Right lobe of liver (tissue), 6 donors: Measurements from ENCODE around the gene KRT8. TPM values are rescaled to one million over a fixed set of nuclear protein-coding genes. Genes with fewer than 3 reads are reported as not detected.

Experiments
- ATAC-seq, 4 donors: fragments of 200-7000 bp; cut with Tn5 transposase; one replicate each; pipeline ENCODE4 v1.9.1; 2020; ENCODE audit warnings: mild to moderate bottlenecking in 4 of 4, moderate library complexity in 4 of 4
- DNase-seq, 3 donors: peaks; one replicate each; pipeline ENCODE4 v3.0.0-alpha.2; 2020
- H3K27ac ChIP-seq, 3 donors: fragments of 200-600 bp; one replicate each; pipeline ENCODE4 v1.8.0; 2022
- H3K27me3 ChIP-seq, 2 donors: fragments of 200-600 bp; one replicate each; pipeline ENCODE4 v1.8.0; 2022
- H3K36me3 ChIP-seq, 4 donors: fragments of 200-600 bp; sonication (generic) in 1 of 4; one replicate each; pipeline versions ENCODE4 v1.5.1 to v1.8.0; 2017 to 2022; ENCODE audit warnings: control low read depth in 1 of 4
- H3K4me1 ChIP-seq, 4 donors: fragments of 200-600 bp; sonication (generic) in 1 of 4; one replicate each; pipeline versions ENCODE4 v1.5.1 to v1.8.0; 2017 to 2022; ENCODE audit warnings: control low read depth in 1 of 4
- H3K4me3 ChIP-seq, 3 donors: fragments of 200-600 bp; one replicate each; pipeline ENCODE4 v1.8.0; 2022
- H3K9me3 ChIP-seq, 4 donors: fragments of 200-600 bp; sonication (generic) in 1 of 4; one replicate each; pipeline versions ENCODE4 v1.5.1 to v1.8.0; 2017 to 2022; ENCODE audit warnings: control low read depth in 1 of 4
- CTCF ChIP-seq, 4 donors: fragments of 200-600 bp in 3 of 4; fragments of 450-650 bp in 1 of 4; IDR thresholded peaks; one replicate each; pipeline versions ENCODE4 v1.5.1 to v1.8.0; 2016 to 2022; ENCODE audit warnings: antibody characterized with exemption in 4 of 4, mild to moderate bottlenecking in 2 of 4
- POLR2A ChIP-seq: fragments of 450-650 bp; IDR thresholded peaks from one replicate; pipeline ENCODE4 v1.6.1; 2017; ENCODE audit warnings: antibody characterized with exemption, mild to moderate bottlenecking
- WGBS: methylation state at CpG from one replicate; pipeline ENCODE4 v1.1.6; 2018; ENCODE audit warnings: low coverage, low lambda C conversion rate; ENCODE audit not compliant: insufficient coverage; ENCODE audit errors: missing lambda C conversion rate; 5-methylcytosine and 5-hydroxymethylcytosine counted together
- intact Hi-C, 2 donors: fragments of 100-400 bp; cut with DNase I; formaldehyde crosslinking; loops; one replicate each; pipeline versions ENCODE4 v1.11.2 to v1.14.1; 2022
- total RNA-seq, 6 experiments: library from RNA; depleted of rRNA in 2 of 6; stranded (reverse); fragments of >200 nt in 2 of 6; fragmentation: NEBNext Ultra II Directional in 3 of 6; extraction: Animal tissue kit (Norgen Biotek cat#: 25700) in 3 of 6; gene quantifications; one replicate each; pipeline versions ENCODE4 v1.1.0 to v1.2.4, GENCODE V29; 2016 to 2023
- donor health status: DM: no; HTN: yes; CAD: no.
- donor health status: DM: no; HTN: no; CAD: no.
- donor health status: DM: no; HTN: no; CAD: no.
- donor health status: DM: no; HTN: yes; CAD: no.
- donor health status: DM: no; HTN: yes; CAD: no.

The KRT8 gene
- total RNA-seq, 6 experiments from 2014 or later: 149 to 1,003 (median 436) TPM

- ATAC-seq: no peak
- Histone ChIP-seq H3K27me3 (no peaks in the 10 kb centered on the region), H3K36me3 (no peaks in the 10 kb centered on the region), H3K4me1 (peaks cover 0 to 8% (median 0%) of the 10 kb centered on the region in 4 donors), H3K4me3 (no peak overlapping the region), H3K9me3 (no peaks in the 10 kb centered on the region), H3K27ac (no peak overlapping the region)
- WGBS: 79% methylated on average over 12 of the region's 17 CpGs
- no peak for TF ChIP-seq POLR2A
- no peak for TF ChIP-seq CTCF (IDR thresholded peaks at IDR 0.05)
- DNase-seq: no peak
- intact Hi-C loops: loop anchor here (2.0 to 10.0 kb wide), 6 partner anchors 291 to 726 kb away; partner anchors contain the start of gene KRT85 (in 1 of the 2)
These were observed 26.1 kb downstream of the KRT8 start for GRCh38 chr12:52878507-52879393.

- DNase-seq (no peak), ATAC-seq (no peak)
- TF ChIP-seq POLR2A: no peak
- H3K4me3 ChIP-seq: no peak overlapping the region
- peaks cover 0 to 8% (median 0%) of the 10 kb centered on the region in 4 donors for H3K4me1 ChIP-seq
- H3K27ac ChIP-seq: no peak overlapping the region
- 67% methylated on average over 2 of the region's 3 CpGs for WGBS
- no peaks in the 10 kb centered on the region for H3K9me3 ChIP-seq
- H3K36me3 ChIP-seq: no peaks in the 10 kb centered on the region
- intact Hi-C loops: loop anchor here (5.0 to 10.0 kb wide), 5 partner anchors 290 to 725 kb away; partner anchors contain the start of gene KRT85 (in 1 of the 2)
- no peaks in the 10 kb centered on the region for H3K27me3 ChIP-seq
These were observed 27.6 kb downstream of the KRT8 start for GRCh38 chr12:52877242-52877641.

- peaks cover 0 to 8% (median 0%) of the 10 kb centered on the region in 4 donors for H3K4me1 ChIP-seq
These were observed 28.5 kb downstream of the KRT8 start for GRCh38 chr12:52876372-52876771.

GRCh38 chr12:52874573-52875435, 30.1 kb downstream of the KRT8 start:
- no peak for ATAC-seq
- TF ChIP-seq POLR2A (no peak), CTCF (IDR thresholded peaks at IDR 0.05) (no peak)
- intact Hi-C loops: loop anchor here (5.0 to 10.0 kb wide), 5 partner anchors 288 to 723 kb away; partner anchors contain the start of gene KRT85 (in 1 of the 2)
- peak overlapping the region in 1 of 3 donors; percentile 21 for H3K27ac ChIP-seq
- no peaks in the 10 kb centered on the region for H3K36me3 ChIP-seq
- no peaks in the 10 kb centered on the region for H3K9me3 ChIP-seq
- DNase-seq: no peak
- H3K27me3 ChIP-seq: no peaks in the 10 kb centered on the region
- WGBS: 70% methylated on average over 2 of the region's 10 CpGs
- peaks cover 0 to 6% (median 0%) of the 10 kb centered on the region in 4 donors for H3K4me1 ChIP-seq
- H3K4me3 ChIP-seq: peak overlapping the region in 1 of 3 donors; percentile 33

More at GRCh38 chr12:52876372-52876771, 28.5 kb downstream of the KRT8 start:
- ATAC-seq (no peak), DNase-seq (peak in 1 of 3 donors; percentile 33)
- no peak overlapping the region for H3K27ac ChIP-seq
- H3K9me3 ChIP-seq: no peaks in the 10 kb centered on the region
- 92% methylated on average over 2 of the region's 7 CpGs for WGBS
- no peak overlapping the region for H3K4me3 ChIP-seq
- H3K27me3 ChIP-seq: no peaks in the 10 kb centered on the region
- intact Hi-C loops: loop anchor here (5.0 to 10.0 kb wide), 5 partner anchors 289 to 724 kb away; partner anchors contain the start of gene KRT85 (in 1 of the 2)
- no peak for TF ChIP-seq POLR2A
- TF ChIP-seq CTCF (IDR thresholded peaks at IDR 0.05): no peak
- no peaks in the 10 kb centered on the region for H3K36me3 ChIP-seq
